NCI-H2029 (cell line): ENCODE results near the gene TMEM97.

ENCODE experiments used
- DNase-seq: peaks from one replicate; lab custom pipeline; 2025; lab: John Stamatoyannopoulos, UW

Gene TMEM97

DNA sequence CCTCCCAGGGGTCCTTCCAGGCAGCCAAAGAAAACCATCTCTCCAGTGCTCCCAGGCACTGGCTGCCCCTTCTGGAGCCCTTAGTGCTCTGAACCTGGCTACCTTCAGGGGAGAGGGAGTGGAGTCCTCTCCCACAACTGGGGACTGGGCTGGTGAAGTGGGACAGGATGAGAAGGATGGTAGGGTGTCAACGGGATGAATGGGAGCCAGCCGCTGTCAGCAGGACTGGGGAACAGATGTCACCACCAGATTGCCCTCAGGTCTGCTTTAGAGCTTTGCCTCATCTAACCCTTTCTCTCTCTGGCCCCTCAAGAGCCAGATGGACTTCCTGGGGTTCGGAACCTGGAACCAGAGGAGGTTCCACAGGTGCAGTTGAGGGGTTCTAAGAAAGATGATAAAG lies 46.5 kb downstream of the TMEM97 start:
- no peak for DNase-seq

DNA sequence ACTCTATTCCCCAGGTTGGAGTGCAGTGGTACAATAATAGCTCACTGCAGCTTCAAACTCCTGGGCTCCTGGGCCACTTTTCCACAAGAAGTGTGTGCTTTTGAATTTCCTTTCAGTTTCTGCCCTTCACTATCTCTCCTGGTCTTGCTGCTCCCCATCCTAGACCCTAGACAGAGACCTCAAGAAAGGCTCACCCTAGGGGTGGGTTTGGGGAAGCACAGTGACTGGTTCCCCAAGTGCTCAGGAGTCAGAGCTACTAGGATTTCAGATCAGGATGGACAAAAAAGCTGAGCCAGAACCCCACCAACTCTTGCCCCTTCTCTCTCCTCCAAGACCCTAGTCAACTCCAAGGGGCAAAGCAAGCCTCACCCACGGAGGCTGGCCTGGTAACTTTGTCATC lies 47.6 kb downstream of the TMEM97 start:
- no peak for DNase-seq

DNA sequence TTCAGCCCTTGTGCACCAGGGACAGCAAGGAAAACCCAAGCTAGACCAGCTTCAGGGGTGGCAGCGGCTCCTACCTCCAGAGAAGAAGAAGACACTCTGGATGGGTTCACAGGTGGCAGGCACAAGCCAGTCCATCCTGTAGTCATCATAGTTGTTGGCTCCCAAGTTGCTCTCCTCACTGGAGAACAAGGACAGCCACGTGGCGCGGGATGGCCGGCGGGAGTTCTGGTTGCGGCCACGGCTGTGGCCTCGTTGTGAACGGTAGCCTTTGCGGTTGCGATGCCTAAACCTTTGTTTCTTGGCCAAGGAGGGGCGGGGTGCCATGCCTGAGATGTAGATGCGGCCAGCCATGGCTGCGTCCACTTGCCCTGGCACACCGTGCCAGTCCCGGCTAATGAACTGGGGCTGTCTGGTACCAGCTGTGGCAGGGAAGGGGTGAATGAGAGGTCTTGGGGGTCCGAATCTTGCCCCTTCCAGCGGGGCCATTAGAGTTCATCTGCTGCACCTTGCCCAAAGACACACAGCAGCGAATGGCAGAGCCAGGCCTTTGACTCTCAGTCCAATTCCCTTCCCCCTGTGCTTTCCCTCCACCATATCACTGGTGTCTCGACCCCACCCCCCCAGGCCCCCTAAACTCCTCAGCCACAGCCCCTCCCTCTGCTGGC lies 48.8 kb downstream of the TMEM97 start:
- DNase-seq = no peak

DNA sequence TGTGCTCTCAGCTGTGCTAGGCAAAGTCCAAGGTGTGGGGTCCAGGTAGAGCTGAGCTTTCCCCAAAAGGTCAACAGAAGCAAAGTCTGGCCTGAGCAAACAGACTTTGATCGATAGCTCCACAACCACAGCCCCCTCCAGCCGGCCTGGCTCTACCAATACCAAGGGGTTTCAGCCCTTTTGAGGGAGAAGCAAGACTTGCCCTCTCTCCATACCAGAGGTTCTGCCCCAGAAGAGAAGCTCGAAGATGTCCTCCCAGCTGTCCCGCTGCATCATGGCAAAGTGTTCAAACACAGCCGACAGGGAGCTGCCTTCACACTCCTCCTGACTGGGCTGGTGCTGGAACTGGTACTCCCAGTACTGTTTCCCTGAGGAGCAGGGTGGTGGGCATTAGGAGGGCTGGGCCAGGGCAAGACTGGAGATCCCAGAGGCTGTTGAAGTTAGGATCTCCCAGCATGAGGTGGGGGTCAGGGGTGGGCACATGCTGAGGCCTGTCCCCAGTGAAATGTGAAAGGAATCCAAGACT lies 49.4 kb downstream of the TMEM97 start:
- DNase-seq = no peak

DNA sequence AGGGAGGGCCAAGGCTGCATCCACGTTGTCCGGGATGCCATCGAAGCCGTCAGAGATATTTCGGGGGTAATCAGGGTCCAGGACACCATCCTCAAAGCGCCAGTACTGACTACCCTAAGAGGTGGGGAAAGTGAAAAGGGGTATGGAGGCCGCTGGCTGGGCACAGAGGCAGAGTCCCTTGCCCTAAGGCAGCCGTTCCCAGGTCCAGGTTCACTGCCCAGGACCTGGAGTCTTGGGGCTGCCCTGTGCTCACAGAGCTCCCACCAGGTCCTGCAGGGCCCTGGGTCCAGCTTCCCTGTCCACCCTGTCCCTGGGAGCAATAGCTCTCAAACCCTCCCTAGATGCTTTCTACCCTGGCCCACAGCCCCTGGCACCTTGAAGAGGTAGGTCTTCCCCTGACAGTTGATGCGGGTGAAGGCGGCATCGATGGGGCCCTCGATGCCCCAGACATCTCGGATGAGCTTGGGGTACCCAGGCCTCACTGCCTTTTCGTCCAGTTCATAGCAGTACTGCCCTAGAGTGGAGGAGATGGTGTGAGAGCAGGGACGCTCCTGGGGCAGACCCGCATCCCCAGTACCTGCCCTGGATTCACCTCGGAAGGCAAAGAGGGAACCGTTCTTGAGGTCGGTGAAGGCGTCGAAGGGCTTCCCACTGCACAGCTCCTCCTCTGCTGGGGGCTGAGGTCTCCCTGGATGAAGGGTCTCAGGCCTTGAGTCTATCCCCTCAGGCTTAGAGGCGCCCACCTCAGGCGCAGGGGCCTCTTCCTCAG lies 50.1 kb downstream of the TMEM97 start:
- DNase-seq = no peak

DNA sequence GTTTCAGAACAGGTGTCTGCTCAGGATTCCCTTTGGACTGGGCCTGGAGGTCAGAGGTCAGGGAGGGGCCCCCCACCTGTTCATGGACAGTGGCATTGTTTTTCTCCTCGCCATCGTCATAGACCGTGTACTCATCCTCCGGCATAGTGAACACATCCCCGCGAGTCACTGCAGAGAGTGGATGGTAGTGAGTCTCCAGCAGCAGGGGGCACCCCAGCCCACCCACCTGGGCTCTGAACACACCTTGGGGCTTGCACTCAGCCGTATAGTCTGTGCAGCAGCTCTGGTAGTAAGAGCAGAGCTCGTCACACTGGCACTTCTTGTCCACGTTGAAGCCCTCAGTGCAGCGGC lies 50.7 kb downstream of the TMEM97 start:
- no peak for DNase-seq

DNA sequence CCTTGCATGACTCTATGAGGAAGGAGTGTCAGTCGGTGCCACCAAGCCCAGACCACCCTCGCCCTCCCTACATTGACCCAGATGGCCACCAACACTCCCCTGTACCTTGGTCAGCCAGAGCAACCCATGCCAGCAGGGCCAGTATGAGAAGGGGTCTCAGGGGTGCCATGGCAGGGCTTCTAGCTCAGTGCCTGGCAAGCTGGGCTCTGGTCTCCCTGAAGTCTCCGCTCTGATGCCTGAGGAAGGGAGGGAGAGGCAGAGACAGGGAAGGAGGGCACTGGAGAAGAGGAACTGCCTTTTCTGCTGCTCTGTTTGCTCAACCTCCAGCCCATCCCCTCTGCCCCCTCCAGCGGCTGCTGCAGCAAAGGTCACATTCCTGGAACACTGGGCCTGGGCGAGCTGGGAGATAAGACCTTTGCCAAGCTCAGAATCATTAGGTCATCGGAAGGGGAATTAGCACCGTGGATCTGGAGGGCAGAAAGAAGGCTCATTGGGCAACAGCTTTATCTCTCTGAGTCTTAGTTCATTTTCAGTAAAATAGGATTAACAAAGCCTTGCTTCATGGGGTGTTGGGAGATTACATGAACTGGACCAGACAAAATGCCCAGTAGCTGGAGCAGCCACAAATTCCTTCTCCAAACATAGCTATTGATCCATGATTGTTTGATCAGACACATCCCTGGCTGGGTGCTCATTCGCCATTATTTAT lies 51.2 kb downstream of the TMEM97 start, which contains the start of gene VTN:
Gene VTN, minus strand, starts transcription at position 273 of the 709 bp plus-strand sequence. Its CDS starts 104 bp downstream, at position 169.
- DNase-seq = no peak

DNA sequence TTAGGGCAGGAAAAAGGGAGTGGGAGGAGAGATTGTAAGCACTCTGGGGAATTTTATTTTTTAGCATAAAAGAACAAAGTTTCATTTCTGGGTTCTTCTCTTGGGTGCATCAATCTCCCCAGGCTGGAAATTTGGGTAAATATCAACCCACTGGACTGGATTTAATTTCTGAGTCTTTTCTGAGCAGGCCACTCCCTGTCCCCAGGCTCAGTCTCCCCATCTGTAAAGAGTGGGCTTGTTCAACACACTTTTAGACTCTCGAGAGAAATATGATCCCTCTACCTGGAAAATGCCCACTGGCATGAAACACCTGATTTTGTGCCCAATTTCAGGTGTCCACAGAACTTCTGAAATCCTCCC lies 51.7 kb downstream of the TMEM97 start:
- no peak for DNase-seq

DNA sequence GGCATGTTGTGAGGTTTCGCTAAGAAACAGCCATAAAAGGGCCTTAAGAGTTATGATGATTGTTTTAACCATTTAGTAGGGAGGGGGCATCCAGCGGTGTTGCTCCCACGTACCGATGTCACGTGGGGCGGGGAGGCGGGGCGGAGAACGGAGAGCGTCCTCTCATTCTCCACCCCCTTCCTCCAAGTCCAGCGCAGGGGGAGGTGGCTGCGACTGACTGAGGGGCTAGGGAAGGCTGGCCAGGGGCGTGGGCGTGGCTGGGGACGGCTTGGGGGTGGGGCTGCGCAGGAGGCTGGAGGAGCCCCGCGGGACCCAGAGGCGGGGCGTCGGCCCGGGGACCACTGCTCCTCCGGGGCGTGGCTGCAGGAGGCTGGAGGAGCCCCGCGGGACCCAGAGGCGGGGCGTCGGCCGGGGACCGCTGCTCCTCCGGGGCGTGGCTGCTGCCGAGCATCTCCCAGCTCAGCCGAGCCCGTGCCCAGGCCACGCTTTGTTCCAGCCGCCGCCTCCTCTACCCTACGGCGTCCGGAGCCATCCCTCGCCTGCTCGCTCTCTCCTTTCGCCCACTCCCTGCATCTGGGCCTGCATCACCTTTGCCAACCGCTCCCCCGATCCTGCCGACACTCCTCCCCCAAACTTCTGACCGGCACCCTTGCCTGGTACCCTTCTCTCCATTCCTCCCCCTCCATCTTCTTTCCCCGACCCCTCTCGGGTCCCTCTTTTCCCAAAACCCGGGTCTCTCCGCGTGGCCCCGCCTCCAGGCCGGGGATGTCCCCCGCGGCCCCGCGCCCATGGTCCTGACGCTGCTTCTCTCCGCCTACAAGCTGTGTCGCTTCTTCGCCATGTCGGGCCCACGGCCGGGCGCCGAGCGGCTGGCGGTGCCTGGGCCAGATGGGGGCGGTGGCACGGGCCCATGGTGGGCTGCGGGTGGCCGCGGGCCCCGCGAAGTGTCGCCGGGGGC lies 52.5 kb downstream of the TMEM97 start, which contains the start of gene SARM1:
Gene SARM1, plus strand, starts transcription at position 450 of the 958 bp plus-strand sequence. Its CDS starts 339 bp downstream, at position 789.
- DNase-seq = peak; percentile 21

DNA sequence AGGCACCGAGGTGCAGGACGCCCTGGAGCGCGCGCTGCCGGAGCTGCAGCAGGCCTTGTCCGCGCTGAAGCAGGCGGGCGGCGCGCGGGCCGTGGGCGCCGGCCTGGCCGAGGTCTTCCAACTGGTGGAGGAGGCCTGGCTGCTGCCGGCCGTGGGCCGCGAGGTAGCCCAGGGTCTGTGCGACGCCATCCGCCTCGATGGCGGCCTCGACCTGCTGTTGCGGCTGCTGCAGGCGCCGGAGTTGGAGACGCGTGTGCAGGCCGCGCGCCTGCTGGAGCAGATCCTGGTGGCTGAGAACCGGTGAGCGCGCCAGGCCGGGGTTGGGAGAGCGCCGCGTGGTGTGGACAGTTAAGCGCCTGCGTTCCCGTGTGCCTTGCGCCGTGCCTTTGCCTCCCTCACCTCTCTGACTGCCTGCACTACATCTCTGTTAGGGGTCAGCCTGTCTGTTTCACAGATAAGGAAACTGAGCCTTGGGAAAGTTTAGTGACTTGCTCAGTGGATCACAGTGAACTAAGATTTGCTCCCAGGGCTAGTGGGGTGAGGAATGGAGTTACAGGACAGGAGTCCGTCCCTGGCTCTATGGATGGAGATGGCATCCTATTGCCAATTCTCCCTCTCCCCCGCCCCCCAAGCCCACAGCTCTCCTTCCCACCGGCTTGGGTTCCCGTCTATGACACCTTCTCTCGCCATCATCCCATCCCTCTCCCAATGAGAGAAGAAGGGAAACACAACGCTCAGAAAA lies 53.4 kb downstream of the TMEM97 start:
- DNase-seq = no peak

DNA sequence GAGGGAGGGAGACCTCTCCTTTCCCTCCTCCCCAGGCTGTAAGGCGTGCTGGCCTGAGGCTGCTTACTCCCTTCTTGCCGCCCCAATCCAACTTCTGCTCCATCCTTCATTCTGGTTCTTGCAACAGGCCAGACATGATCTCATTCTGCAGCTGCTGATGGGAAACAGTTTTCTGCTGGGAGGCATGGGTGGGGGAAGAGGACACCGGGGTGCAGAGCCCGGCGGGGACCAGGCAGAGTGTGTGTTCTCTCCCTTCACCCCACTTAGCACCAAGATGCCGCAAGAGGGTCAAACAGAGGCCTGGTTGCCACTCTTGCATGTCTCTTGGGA lies 53.9 kb downstream of the TMEM97 start:
- no peak for DNase-seq
